GM10248 (cell line): ENCODE data around the gene LEFTY2.

Experiments used
- CTCF ChIA-PET: fragments of 300-600 bp; sonication (Branson Sonifier 250); formaldehyde crosslinking; extraction: SDS; loops from one replicate; lab custom pipeline; 2021; ENCODE audit warnings: antibody characterized with exemption; lab: Yijun Ruan, JAX
- POLR2A ChIA-PET: fragments of 350-650 bp; sonication (Branson Sonifier 250); formaldehyde crosslinking; extraction: SDS; loops from one replicate; lab custom pipeline; 2020; ENCODE audit warnings: antibody characterized with exemption; lab: Yijun Ruan, JAX
- DNase-seq: peaks from one replicate; pipeline ENCODE4 v3.0.0; 2012; ENCODE audit errors: extremely low spot score
- TF ChIP-seq, protein P1 (sequence below): IDR thresholded peaks from 2 replicates; pipeline ENCODE4 v1.5.1; 2012; ENCODE audit warnings: mild to moderate bottlenecking, low read depth; ENCODE audit errors: extremely low read depth, missing control alignments, control extremely low read depth

LEFTY2 gene

DNA sequence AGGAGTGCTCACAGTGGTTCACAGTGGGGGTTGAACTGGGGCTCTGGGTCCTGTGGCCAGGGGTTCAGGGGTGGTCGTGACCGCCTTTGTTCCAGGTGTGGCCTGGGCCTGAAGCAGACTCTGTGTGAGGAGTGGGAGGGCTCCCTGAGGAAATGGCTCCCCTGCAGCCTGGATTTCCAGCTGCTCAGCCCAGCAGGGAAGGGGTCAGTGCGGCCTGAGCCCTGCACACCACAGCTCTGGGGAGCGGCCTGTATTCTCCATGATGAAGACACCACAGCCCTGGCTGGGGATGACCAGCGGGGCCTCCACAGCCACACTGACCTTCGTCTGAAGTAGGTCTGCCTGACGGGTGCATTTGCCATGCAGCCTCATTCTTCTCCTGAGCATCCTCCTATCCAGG is 33.7 kb downstream of the LEFTY2 start:
- CTCF ChIA-PET, result interaction anchor here (1.1 to 3.6 kb wide), 3 partner anchors 16 to 432 kb away, joined by 3 to 26 read pairs (median 4); partner anchors contain the start of genes PYCR2 and SRP9
- DNase-seq, result no peak
- POLR2A ChIA-PET, result no interaction called here

DNA sequence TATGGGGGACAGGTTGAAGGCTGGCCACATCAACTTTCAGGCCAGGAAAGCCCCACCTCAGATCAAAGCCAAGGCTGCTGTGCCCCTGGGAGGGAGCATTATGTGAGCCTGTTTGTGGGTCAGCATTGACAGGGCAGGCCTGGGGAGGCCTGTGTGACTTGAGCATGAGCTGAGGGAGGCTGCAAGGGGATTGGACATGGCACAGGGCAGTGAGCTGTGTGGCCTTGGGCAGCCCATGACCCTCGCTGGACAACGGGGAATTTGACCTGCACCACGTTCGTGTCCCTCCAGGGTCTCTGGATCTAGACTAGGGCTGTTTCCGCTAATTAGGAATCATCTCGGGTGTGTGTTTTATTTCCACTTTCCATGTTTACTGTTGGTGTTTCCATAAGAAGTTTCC is 34.6 kb downstream of the LEFTY2 start:
- ChIA-PET CTCF (interaction anchor here (1.1 to 3.6 kb wide), 3 partner anchors 17 to 431 kb away, joined by 3 to 26 read pairs (median 4); partner anchors contain the start of genes PYCR2 and SRP9), POLR2A (no interaction called here)
- no peak for DNase-seq
- TF ChIP-seq, protein P1, sequence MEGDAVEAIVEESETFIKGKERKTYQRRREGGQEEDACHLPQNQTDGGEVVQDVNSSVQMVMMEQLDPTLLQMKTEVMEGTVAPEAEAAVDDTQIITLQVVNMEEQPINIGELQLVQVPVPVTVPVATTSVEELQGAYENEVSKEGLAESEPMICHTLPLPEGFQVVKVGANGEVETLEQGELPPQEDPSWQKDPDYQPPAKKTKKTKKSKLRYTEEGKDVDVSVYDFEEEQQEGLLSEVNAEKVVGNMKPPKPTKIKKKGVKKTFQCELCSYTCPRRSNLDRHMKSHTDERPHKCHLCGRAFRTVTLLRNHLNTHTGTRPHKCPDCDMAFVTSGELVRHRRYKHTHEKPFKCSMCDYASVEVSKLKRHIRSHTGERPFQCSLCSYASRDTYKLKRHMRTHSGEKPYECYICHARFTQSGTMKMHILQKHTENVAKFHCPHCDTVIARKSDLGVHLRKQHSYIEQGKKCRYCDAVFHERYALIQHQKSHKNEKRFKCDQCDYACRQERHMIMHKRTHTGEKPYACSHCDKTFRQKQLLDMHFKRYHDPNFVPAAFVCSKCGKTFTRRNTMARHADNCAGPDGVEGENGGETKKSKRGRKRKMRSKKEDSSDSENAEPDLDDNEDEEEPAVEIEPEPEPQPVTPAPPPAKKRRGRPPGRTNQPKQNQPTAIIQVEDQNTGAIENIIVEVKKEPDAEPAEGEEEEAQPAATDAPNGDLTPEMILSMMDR, result no peak

More for the DNA sequence above, 33.7 kb downstream of the LEFTY2 start:
- TF ChIP-seq, protein P1, result no peak

DNA sequence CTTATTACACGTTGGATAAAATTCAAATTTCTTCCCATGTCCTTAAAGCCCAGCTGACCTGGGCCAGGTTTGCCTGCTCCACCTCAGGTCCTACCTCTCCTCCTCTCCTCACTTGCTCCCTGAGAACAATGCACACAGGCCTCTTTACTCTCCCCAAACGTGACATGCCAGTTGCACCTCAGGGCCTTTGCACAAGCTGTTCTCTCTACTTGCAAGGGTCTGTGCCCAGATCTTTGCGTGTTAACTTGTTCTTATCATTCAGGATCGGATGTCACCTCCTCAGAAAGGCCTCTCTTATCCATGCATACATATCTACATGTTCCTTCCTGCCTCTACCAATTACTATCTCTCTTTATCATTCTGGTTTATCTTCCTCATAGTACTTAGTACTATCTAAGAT is 37.4 kb downstream of the LEFTY2 start:
- DNase-seq, result no peak
- TF ChIP-seq, protein P1, result no peak
- POLR2A ChIA-PET, result no interaction called here
- CTCF ChIA-PET, result interaction anchor here (1.6 to 3.6 kb wide), 2 partner anchors 126 to 428 kb away, joined by 3 to 26 read pairs; partner anchors contain the start of gene SRP9

DNA sequence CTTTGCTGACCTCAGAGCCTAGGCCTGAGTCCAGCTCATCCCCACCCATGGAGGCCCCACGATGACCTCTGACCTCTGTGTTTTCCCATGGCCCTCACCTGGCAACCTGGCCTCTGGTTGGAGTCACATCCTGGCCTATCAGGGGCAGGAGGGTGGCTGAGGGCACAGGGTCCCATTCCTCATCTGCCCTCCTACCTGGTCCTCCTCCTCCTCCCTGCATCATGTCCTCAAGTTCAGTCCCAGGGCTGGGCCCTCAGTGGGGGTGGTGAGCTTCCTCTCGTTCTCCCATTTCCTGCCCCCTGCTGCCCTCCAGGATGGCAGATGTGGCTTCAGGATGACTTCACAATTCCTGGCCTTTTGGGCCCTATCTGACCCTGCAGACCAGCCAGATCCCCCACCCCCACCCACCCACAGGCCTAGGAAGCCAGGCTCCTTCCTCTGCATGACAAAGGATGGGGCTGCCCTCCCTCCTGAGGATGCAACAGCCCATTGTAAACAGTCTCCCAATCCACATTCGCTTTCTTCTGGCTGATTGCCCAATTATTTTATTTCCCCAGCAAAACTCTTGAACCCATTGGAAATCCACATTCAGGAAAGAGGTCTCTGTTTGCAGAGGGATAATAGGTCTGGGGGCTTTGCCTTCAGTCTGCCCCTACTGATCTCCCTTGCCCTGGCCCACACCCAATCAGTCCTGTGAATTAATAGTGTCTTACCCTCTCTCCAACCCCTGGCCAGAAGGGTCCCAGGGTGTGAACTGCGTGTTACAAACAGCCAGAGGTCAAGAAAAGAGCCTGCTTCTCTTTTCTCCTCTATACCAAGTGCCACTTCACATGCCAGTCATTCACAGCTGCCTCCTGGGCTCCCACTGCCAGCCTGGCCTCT is 41.7 kb downstream of the LEFTY2 start:
- CTCF ChIA-PET, result interaction anchor here (0.8 to 6.2 kb wide), 3 partner anchors 13 to 425 kb away, joined by 4 to 25 read pairs (median 7); partner anchors contain the start of gene TMEM63A
- TF ChIP-seq, protein P1, result no peak
- POLR2A ChIA-PET, result no interaction called here

DNA sequence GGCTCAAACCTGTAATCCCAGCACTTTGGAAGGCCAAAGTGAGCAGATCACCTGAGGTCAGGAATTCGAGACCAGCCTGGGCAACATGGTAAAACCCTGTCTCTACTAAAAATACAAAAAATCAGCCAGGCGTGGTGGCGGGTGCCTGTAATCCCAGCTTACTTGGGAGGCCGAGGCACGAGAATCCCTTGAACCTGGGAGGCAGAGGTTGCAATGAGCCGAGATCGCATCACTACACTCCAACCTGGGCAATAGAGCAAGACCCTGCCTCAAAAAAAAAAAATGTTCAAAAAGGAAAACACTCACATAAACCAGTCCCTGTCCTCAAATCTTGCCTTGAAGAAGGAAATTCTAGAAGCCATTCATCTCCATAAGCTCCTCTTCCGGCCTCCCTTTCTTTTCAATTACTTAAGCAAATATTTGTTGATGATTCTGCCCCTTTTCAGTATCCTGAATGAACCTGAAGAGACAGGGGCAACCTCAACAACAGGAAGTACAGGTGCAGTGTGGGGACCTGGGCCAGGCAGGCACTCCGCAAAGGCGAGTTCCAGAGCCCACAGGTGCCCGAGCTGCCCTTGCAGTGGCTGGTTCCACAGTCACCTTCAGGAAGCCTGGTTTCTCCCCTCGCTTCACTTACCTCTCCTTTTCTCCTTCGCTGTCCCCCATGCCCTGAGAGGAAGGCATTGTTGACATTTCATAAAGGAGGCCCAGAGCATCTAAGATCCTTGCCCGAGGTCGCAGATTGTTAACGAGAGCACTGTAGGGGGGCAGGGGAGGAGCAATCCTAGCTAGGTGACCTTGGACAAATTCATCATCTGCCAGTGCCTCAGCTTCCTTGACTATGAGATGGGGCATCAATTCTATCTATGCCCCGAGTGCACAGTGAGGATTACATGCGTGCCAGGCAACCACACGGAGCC is 43.2 kb downstream of the LEFTY2 start:
- ChIA-PET POLR2A (interaction anchor here (1.2 kb wide), 1 partner anchor 26 kb away, joined by 6 read pairs; the partner anchor contains the start of gene PYCR2), CTCF (interaction anchor here (1.3 to 6.2 kb wide), 7 partner anchors 11 to 423 kb away, joined by 3 to 25 read pairs (median 6); partner anchors contain the start of genes SRP9 and TMEM63A)
- no peak for DNase-seq
- TF ChIP-seq, protein P1, result no peak

More for the DNA sequence above, 41.7 kb downstream of the LEFTY2 start:
- no peak for DNase-seq
